Measurements from ENCODE around the gene DDX6. TPM values are rescaled to one million over a fixed set of nuclear protein-coding genes. Genes with fewer than 3 reads are reported as not detected.
"Not testable (repeated sequence)": the region's sequence is repeated elsewhere in the genome, so short reads cannot be mapped to it uniquely, and the experiment has no call there.

DDX6 gene
- total RNA-seq, 1 experiment from 2014 or later = 229 TPM

GRCh38 chr11:118820412-118821357 is 29.7 kb upstream of the DDX6 start:
- BruUV-seq (replicated peaks) = no TSS peak
- H3K9me3 ChIP-seq (ENCODE audit: low read depth, low read length, poor library complexity, severe bottlenecking) = no peaks in the 10 kb centered on the region
- no peak overlapping the region for H3K27ac ChIP-seq (ENCODE audit: low read depth, low read length, poor library complexity, severe bottlenecking)
- TF ChIP-seq EZH2 (IDR thresholded peaks at IDR 0.05; ENCODE audit: borderline replicate concordance, low read depth, low read length, poor library complexity, severe bottlenecking) = no peak
- no peak for TF ChIP-seq CTCF (conservative IDR thresholded peaks at IDR 0.05; ENCODE audit: low read depth, low read length)
- ChIA-PET CTCF (no interaction called here), POLR2A (ENCODE audit: low non-redundant PET) (no interaction called here)
- intact Hi-C loops (cut with micrococcal nuclease; ENCODE audit: unreplicated experiment) = no loop called here
- H3K4me1 ChIP-seq (ENCODE audit: insufficient read depth, low read length, poor library complexity, severe bottlenecking) = no peaks in the 10 kb centered on the region
- no peaks in the 10 kb centered on the region for H3K27me3 ChIP-seq (replicated peaks; ENCODE audit: insufficient read depth, low read depth, low read length, poor library complexity)
- H3K4me3 ChIP-seq (ENCODE audit: low read depth, low read length, poor library complexity, severe bottlenecking) = no peak overlapping the region
- no peaks in the 10 kb centered on the region for H3K36me3 ChIP-seq (ENCODE audit: insufficient read depth, low read length, poor library complexity, severe bottlenecking)
- no peak for DNase-seq (ENCODE audit: low spot score)

DNA sequence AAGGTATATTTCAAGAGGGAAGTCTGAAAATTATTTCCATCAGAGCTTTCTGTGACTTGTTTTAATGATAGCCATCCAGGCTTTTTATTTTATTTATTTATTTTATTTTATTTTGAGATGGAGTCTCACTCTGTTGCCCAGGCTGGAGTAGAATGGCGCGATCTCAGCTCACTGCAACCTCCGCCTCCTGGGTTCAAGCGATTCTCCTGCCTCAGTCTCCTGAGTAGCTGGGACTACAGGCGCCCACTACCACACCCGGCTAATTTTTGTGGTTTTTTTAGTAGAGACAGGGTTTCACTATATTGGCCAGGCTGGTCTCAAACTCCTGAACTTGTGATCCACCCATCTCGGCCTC is 29.0 kb upstream of the DDX6 start:
- DNase-seq (ENCODE audit: low spot score) = not testable (repeated sequence)

GRCh38 chr11:118819334-118820024 is 28.5 kb upstream of the DDX6 start:
- Histone ChIP-seq H3K9me3 (ENCODE audit: low read depth, low read length, poor library complexity, severe bottlenecking) (no peaks in the 10 kb centered on the region), H3K4me3 (ENCODE audit: low read depth, low read length, poor library complexity, severe bottlenecking) (no peak overlapping the region), H3K27ac (ENCODE audit: low read depth, low read length, poor library complexity, severe bottlenecking) (no peak overlapping the region), H3K4me1 (ENCODE audit: insufficient read depth, low read length, poor library complexity, severe bottlenecking) (no peaks in the 10 kb centered on the region), H3K27me3 (replicated peaks; ENCODE audit: insufficient read depth, low read depth, low read length, poor library complexity) (no peaks in the 10 kb centered on the region), H3K36me3 (ENCODE audit: insufficient read depth, low read length, poor library complexity, severe bottlenecking) (no peaks in the 10 kb centered on the region)
- DNase-seq (ENCODE audit: low spot score) = no peak
- no peak for TF ChIP-seq EZH2 (IDR thresholded peaks at IDR 0.05; ENCODE audit: borderline replicate concordance, low read depth, low read length, poor library complexity, severe bottlenecking)
- no peak for TF ChIP-seq CTCF (conservative IDR thresholded peaks at IDR 0.05; ENCODE audit: low read depth, low read length)
- intact Hi-C loops (cut with micrococcal nuclease; ENCODE audit: unreplicated experiment) = no loop called here
- CTCF ChIA-PET = no interaction called here
- POLR2A ChIA-PET (ENCODE audit: low non-redundant PET) = no interaction called here
- BruUV-seq (replicated peaks) = no TSS peak

More for the DNA sequence above, 29.0 kb upstream of the DDX6 start:
- H3K4me3 ChIP-seq (ENCODE audit: low read depth, low read length, poor library complexity, severe bottlenecking); H3K9me3 ChIP-seq (ENCODE audit: low read depth, low read length, poor library complexity, severe bottlenecking); CTCF ChIA-PET; H3K4me1 ChIP-seq (ENCODE audit: insufficient read depth, low read length, poor library complexity, severe bottlenecking); H3K27me3 ChIP-seq (replicated peaks; ENCODE audit: insufficient read depth, low read depth, low read length, poor library complexity); BruUV-seq (replicated peaks); POLR2A ChIA-PET (ENCODE audit: low non-redundant PET); intact Hi-C loops (cut with micrococcal nuclease; ENCODE audit: unreplicated experiment); H3K27ac ChIP-seq (ENCODE audit: low read depth, low read length, poor library complexity, severe bottlenecking); H3K36me3 ChIP-seq (ENCODE audit: insufficient read depth, low read length, poor library complexity, severe bottlenecking): not testable (repeated sequence)
